ENCODE results near the gene TDO2.

The TDO2 gene

GRCh38 chr4:155881555-155881954 lies 21.9 kb upstream of the TDO2 start:
- TF ChIP-seq, protein P1, sequence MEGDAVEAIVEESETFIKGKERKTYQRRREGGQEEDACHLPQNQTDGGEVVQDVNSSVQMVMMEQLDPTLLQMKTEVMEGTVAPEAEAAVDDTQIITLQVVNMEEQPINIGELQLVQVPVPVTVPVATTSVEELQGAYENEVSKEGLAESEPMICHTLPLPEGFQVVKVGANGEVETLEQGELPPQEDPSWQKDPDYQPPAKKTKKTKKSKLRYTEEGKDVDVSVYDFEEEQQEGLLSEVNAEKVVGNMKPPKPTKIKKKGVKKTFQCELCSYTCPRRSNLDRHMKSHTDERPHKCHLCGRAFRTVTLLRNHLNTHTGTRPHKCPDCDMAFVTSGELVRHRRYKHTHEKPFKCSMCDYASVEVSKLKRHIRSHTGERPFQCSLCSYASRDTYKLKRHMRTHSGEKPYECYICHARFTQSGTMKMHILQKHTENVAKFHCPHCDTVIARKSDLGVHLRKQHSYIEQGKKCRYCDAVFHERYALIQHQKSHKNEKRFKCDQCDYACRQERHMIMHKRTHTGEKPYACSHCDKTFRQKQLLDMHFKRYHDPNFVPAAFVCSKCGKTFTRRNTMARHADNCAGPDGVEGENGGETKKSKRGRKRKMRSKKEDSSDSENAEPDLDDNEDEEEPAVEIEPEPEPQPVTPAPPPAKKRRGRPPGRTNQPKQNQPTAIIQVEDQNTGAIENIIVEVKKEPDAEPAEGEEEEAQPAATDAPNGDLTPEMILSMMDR (IDR thresholded peaks at IDR 0.05) = no peak

GRCh38 chr4:155883895-155884294 lies 19.6 kb upstream of the TDO2 start:
- TF ChIP-seq, protein P1 (IDR thresholded peaks at IDR 0.05) = no peak

GRCh38 chr4:155885666-155886065 lies 17.8 kb upstream of the TDO2 start:
- TF ChIP-seq, protein P1 (IDR thresholded peaks at IDR 0.05) = no peak

DNA sequence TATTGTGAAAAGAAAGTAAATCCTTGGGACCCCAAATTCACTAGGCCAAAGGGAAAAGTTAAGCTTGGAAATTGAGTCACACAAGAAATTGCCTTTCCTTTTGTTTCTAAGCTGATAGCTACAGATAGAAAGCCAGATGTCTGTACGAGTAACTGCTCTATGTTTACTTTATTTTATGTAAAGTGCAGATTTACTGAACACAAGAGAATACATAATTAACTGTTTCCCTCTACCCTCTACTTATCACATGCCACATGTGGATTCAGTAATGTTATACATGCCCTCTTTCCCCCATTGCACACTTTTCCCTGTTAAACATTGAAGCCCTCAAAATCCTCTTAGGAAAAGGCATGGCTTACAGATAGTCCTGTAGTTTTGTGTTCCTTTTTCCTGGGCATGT lies 16.5 kb upstream of the TDO2 start:
- TF ChIP-seq, protein P1 (IDR thresholded peaks at IDR 0.05) = no peak

DNA sequence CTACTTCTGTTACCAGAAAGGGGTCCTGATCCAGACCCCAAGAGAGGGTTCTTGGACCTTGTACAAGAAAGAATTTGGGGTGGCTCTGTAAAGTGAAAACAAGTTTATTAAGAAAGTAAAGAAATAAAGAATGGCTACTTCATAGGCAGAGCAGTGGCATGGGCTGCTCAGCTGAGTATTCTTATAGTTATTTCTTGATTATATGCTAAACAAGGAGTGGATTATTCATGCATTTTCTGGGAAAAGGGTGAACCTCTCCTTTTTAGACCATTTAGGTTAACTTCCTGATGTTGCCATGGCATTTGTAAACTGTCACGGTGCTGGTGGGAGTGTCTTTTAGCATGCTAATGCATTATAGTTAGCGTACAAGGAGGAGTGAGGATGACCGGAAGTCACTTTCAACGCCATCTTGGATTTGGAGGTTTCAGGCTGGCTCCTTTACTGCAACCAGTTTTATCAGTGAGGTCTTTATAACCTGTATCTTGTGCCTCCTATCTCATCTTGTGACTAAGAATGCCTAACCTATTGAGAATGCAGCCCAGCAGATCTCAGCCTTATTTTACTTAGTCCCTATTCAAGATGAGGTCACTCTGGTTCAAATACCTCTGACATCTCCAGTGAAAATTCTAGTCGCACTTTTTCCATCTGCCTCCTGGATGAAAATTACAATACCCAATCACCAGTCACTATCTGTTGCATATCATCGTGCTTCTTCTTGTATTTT lies 15.5 kb upstream of the TDO2 start:
- TF ChIP-seq, protein P1 (IDR thresholded peaks at IDR 0.05) = no peak

DNA sequence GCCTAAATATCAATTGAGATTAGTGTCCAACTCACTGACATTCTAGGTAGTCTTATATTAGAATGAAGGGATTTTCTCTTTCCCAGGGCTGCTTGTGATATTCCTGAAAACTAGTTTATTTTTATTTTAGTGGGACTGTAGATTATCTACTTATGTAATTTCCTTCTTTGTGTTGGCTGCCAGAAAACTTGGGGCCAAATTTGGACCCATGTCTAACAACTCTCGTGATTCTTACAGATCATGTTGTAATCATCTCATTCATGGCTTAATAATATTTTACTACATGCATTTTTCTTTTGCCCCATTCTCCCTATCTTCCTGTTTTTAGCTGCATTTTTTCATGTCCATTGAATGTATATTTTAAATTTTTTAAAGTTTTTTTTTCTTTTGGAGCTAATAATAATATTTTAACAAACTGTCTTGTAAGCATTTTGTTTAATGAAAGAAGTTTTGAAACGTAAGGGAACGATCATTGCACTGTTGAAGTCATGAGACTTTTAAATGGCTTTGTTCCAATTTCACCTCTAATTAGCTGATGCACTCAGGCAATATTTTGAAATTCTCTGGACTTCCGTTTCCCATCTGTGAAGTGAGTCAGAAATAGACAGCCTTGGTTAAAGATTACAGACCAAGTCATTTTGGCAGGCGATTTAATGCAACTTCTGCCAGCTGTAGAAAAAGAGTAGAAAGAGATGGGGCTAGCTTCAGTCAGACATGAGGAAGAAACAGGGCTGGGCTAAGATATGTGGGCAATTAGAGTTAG lies 14.3 kb upstream of the TDO2 start:
- TF ChIP-seq, protein P1 (IDR thresholded peaks at IDR 0.05) = no peak

GRCh38 chr4:155889946-155890345 lies 13.6 kb upstream of the TDO2 start:
- TF ChIP-seq, protein P1 (IDR thresholded peaks at IDR 0.05) = no peak
